ENCODE measurements around the gene WDR73.

- TF ChIP-seq CTCF (conservative IDR thresholded peaks at IDR 0.05; ENCODE audit: low read depth, low read length) (no peak), EZH2 (IDR thresholded peaks at IDR 0.05; ENCODE audit: borderline replicate concordance, low read depth, low read length, poor library complexity, severe bottlenecking) (no peak)
Observed at GRCh38 chr15:84645496-84645895, 8.6 kb downstream of the WDR73 start.
